Fibroblast of upper back skin (primary cell): ENCODE data around the gene MTM1.
A peak's percentile ranks its signal among the peaks of the same experiment; 100 is the strongest.

Source experiments
- DNase-seq: peaks from one replicate; pipeline ENCODE4 v3.0.0-alpha.2; 2013

Gene MTM1

GRCh38 chrX:150683536-150684146, 115.2 kb downstream of the MTM1 start:
- DNase-seq: peak; percentile 38

- DNase-seq: peak; percentile 94
These were observed 120.6 kb downstream of the MTM1 start for GRCh38 chrX:150688911-150689451.

- peak; percentile 95 for DNase-seq
These were observed 121.7 kb downstream of the MTM1 start for GRCh38 chrX:150690126-150690525.

- no peak for DNase-seq
These were observed 123.9 kb downstream of the MTM1 start for GRCh38 chrX:150692296-150692695.

GRCh38 chrX:150692831-150693724, 124.7 kb downstream of the MTM1 start, which contains the start of gene MTMR1:
Gene MTMR1 (plus strand): TSS chrX:150693396. CDS start chrX:150693531, 135 bp downstream.
- DNase-seq: peak; percentile 11

GRCh38 chrX:150693725-150694574, 125.5 kb downstream of the MTM1 start:
- DNase-seq: peak; percentile 32

- no peak for DNase-seq
These were observed 126.5 kb downstream of the MTM1 start for GRCh38 chrX:150694738-150695410.

- DNase-seq: no peak
These were observed 127.9 kb downstream of the MTM1 start for GRCh38 chrX:150696331-150696730.

GRCh38 chrX:150696866-150697265, 128.4 kb downstream of the MTM1 start:
- DNase-seq: no peak

- no peak for DNase-seq
These were observed 129.2 kb downstream of the MTM1 start for GRCh38 chrX:150697641-150698040.

- no peak for DNase-seq
These were observed 130.6 kb downstream of the MTM1 start for GRCh38 chrX:150698981-150699380.

GRCh38 chrX:150700107-150700506, 131.7 kb downstream of the MTM1 start:
- DNase-seq: no peak

GRCh38 chrX:150701377-150701776, 133.0 kb downstream of the MTM1 start:
- DNase-seq: no peak

GRCh38 chrX:150702966-150703694, 134.7 kb downstream of the MTM1 start:
- DNase-seq: no peak

- no peak for DNase-seq
These were observed 135.2 kb downstream of the MTM1 start for GRCh38 chrX:150703695-150703974.

- DNase-seq: no peak
These were observed 135.7 kb downstream of the MTM1 start for GRCh38 chrX:150704030-150704613.

- DNase-seq: no peak
These were observed 144.2 kb downstream of the MTM1 start for GRCh38 chrX:150712619-150713018.

GRCh38 chrX:150715184-150715583, 146.8 kb downstream of the MTM1 start:
- no peak for DNase-seq

GRCh38 chrX:150719621-150720020, 151.2 kb downstream of the MTM1 start:
- no peak for DNase-seq
